ENCODE data around the gene FDCSP.

- TF ChIP-seq RFX5 (IDR thresholded peaks at IDR 0.05; ENCODE audit: low read depth, low read length) (no peak), HDAC2 (IDR thresholded peaks at IDR 0.05) (no peak), GABPA (IDR thresholded peaks at IDR 0.05; ENCODE audit: low read depth) (no peak), POLR2AphosphoS5 (IDR thresholded peaks at IDR 0.05; ENCODE audit: low read length) (no peak), CTCF (IDR thresholded peaks at IDR 0.05 in 2 of 3, conservative IDR thresholded peaks at IDR 0.05 in 1 of 3; ENCODE audit: control insufficient read depth in 2 of 3, extremely low read depth in 1 of 3, insufficient read depth in 1 of 3, low read depth in 3 of 3, low read length in 3 of 3) (no peak), RUNX3 (IDR thresholded peaks at IDR 0.05; ENCODE audit: low read length) (no peak), CEBPB (IDR thresholded peaks at IDR 0.05; ENCODE audit: borderline replicate concordance in 1 of 2, low read depth in 2 of 2, low read length in 2 of 2) (no peak), SUZ12 (IDR thresholded peaks at IDR 0.05; ENCODE audit: unreplicated experiment) (no peak), RAD51 (IDR thresholded peaks at IDR 0.05) (no peak), SREBF2 (IDR thresholded peaks at IDR 0.05; ENCODE audit: low read length) (no peak)
Measured at GRCh38 chr4:70239884-70240591, 14.1 kb downstream of the FDCSP start.
